HepG2 (cell line): ENCODE data around the gene MADCAM1. TPM values are rescaled to one million over a fixed set of nuclear protein-coding genes. Genes with fewer than 3 reads are reported as not detected.

Source experiments
- ATF4 ChIP-seq, 2 experiments: fragments of 450-650 bp in 1 of 2; sonication (generic) in 1 of 2; formaldehyde crosslinking; IDR thresholded peaks; 2 replicates each; pipeline versions ENCODE4 v1.5.0 to v1.8.0; 2020 to 2022; ENCODE audit warnings: mild to moderate bottlenecking in 1 of 2, missing genetic modification reagents in 1 of 2
- CC2D1A ChIP-seq: sonication (generic); formaldehyde crosslinking; IDR thresholded peaks from 2 replicates; pipeline ENCODE4 v1.8.1; 2023; ENCODE audit warnings: mild to moderate bottlenecking, missing genetic modification reagents
- CREB3 ChIP-seq: sonication (generic); formaldehyde crosslinking; IDR thresholded peaks from 2 replicates; pipeline ENCODE4 v1.5.0; 2020; ENCODE audit warnings: missing genetic modification reagents
- CREM ChIP-seq, 2 experiments: sonication (generic) in 1 of 2; formaldehyde crosslinking in 1 of 2; IDR thresholded peaks; 2 replicates each; pipeline versions ENCODE4 v1.4.0 to v1.6.1; 2016 to 2020; ENCODE audit warnings: antibody characterized with exemption in 1 of 2, mild to moderate bottlenecking in 1 of 2, missing genetic modification reagents in 1 of 2
- DRAP1 ChIP-seq: IDR thresholded peaks from 2 replicates; pipeline ENCODE4 v1.6.1; 2016; ENCODE audit warnings: missing genetic modification reagents, missing compliant biosample characterization
- EP300 ChIP-seq, 3 experiments: sonication (generic) in 1 of 3; formaldehyde crosslinking in 1 of 3; IDR thresholded peaks; 2 replicates each; pipeline versions ENCODE4 v1.5.1 to v1.6.1; 2011 to 2020; ENCODE audit warnings: low read depth in 2 of 3, low read length in 2 of 3, borderline replicate concordance in 1 of 3, improper control_type of control experiment in 1 of 3, mild to moderate bottlenecking in 1 of 3, missing genetic modification reagents in 1 of 3, moderate library complexity in 1 of 3
- GABPA ChIP-seq, 2 experiments: IDR thresholded peaks; 2 replicates each; pipeline ENCODE4 v1.6.1; 2011 to 2016; ENCODE audit warnings: low read depth in 2 of 2, low read length in 1 of 2, missing biosample characterization in 1 of 2, missing genetic modification characterization in 1 of 2
- HDAC1 ChIP-seq: sonication (generic); formaldehyde crosslinking; IDR thresholded peaks from 2 replicates; pipeline ENCODE4 v1.5.1; 2020; ENCODE audit warnings: mild to moderate bottlenecking, missing genetic modification reagents
- HDAC2 ChIP-seq: sonication (generic); formaldehyde crosslinking; IDR thresholded peaks from 2 replicates; pipeline ENCODE4 v1.4.0; 2020; ENCODE audit warnings: missing genetic modification reagents
- HOXA5 ChIP-seq: sonication (generic); formaldehyde crosslinking; IDR thresholded peaks from 2 replicates; pipeline ENCODE4 v1.4.0; 2020; ENCODE audit warnings: missing genetic modification reagents
- HOXD1 ChIP-seq: sonication (generic); formaldehyde crosslinking; IDR thresholded peaks from 2 replicates; pipeline ENCODE4 v1.5.0; 2020; ENCODE audit warnings: missing genetic modification reagents
- MXD1 ChIP-seq: sonication (generic); formaldehyde crosslinking; IDR thresholded peaks from 2 replicates; pipeline ENCODE4 v1.4.0; 2020; ENCODE audit warnings: mild to moderate bottlenecking, missing genetic modification reagents
- NFKB2 ChIP-seq: sonication (generic); formaldehyde crosslinking; IDR thresholded peaks from 2 replicates; pipeline ENCODE4 v1.4.0; 2020; ENCODE audit warnings: missing genetic modification reagents, borderline replicate concordance
- NPAS2 ChIP-seq: sonication (generic); formaldehyde crosslinking; IDR thresholded peaks from 2 replicates; pipeline ENCODE4 v1.8.0; 2022; ENCODE audit warnings: mild to moderate bottlenecking, missing genetic modification reagents, borderline replicate concordance
- PCBP1 ChIP-seq: fragments of 200-400 bp; formaldehyde crosslinking; IDR thresholded peaks from 2 replicates; pipeline ENCODE4 v1.6.1; 2017; ENCODE audit warnings: mild to moderate bottlenecking, low read depth, low read length, borderline replicate concordance
- PTBP1 ChIP-seq: fragments of 200-400 bp; formaldehyde crosslinking; IDR thresholded peaks from 2 replicates; pipeline ENCODE4 v1.6.1; 2018; ENCODE audit warnings: low read length, low read depth; ENCODE audit not compliant: poor library complexity, severe bottlenecking
- RAD51 ChIP-seq: fragments of 450-650 bp; IDR thresholded peaks from 2 replicates; pipeline ENCODE4 v1.6.1; 2016; ENCODE audit warnings: borderline replicate concordance
- SATB2 ChIP-seq: sonication (generic); formaldehyde crosslinking; IDR thresholded peaks from 2 replicates; pipeline ENCODE4 v1.5.0; 2020; ENCODE audit warnings: missing genetic modification reagents
- SMC3 ChIP-seq: IDR thresholded peaks from 2 replicates; pipeline ENCODE4 v1.6.1; 2011; ENCODE audit warnings: low read length, improper control_type of control experiment
- STAG1 ChIP-seq: sonication (generic); formaldehyde crosslinking; IDR thresholded peaks from 2 replicates; pipeline ENCODE4 v1.4.0; 2020; ENCODE audit warnings: missing genetic modification reagents
- THAP11 ChIP-seq: IDR thresholded peaks from 2 replicates; pipeline ENCODE4 v1.6.1; 2016; ENCODE audit warnings: missing biosample characterization, missing genetic modification reagents
- ZBTB20 ChIP-seq: sonication (generic); formaldehyde crosslinking; IDR thresholded peaks from 2 replicates; pipeline ENCODE4 v1.8.1; 2023; ENCODE audit warnings: missing genetic modification reagents, low read depth, mild to moderate bottlenecking, borderline replicate concordance
- ZFP41 ChIP-seq: sonication (generic); formaldehyde crosslinking; IDR thresholded peaks from 2 replicates; pipeline ENCODE4 v1.4.0; 2020; ENCODE audit warnings: mild to moderate bottlenecking, missing genetic modification reagents, borderline replicate concordance
- ZKSCAN5 ChIP-seq: sonication (generic); formaldehyde crosslinking; IDR thresholded peaks from 2 replicates; pipeline ENCODE4 v1.5.1; 2020; ENCODE audit warnings: mild to moderate bottlenecking, missing genetic modification reagents
- ZNF24 ChIP-seq: fragments of 450-650 bp; IDR thresholded peaks from 2 replicates; pipeline ENCODE4 v1.6.1; 2017; ENCODE audit warnings: antibody characterized with exemption, mild to moderate bottlenecking
- ZNF317 ChIP-seq: sonication (generic); formaldehyde crosslinking; IDR thresholded peaks from 2 replicates; pipeline ENCODE4 v1.5.0; 2020; ENCODE audit warnings: mild to moderate bottlenecking, missing genetic modification reagents
- ZNF598 ChIP-seq: sonication (generic); formaldehyde crosslinking; IDR thresholded peaks from 2 replicates; pipeline ENCODE4 v1.5.1; 2020; ENCODE audit warnings: mild to moderate bottlenecking, missing genetic modification reagents, borderline replicate concordance
- polyA plus RNA-seq, 8 experiments: library from polyadenylated mRNA; depleted of rRNA in 3 of 8; stranded (reverse) in 7 of 8; unstranded in 1 of 8; fragments of >200 nt; fragmentation: Illumina TruSeq in 4 of 8; extraction: Trizol in 4 of 8; gene quantifications; 2 replicates each; pipeline versions ENCODE4 v1.2.1 to v1.2.3, GENCODE V29; 2011 to 2016; ENCODE audit warnings: low read depth in 4 of 8, missing spikeins in 1 of 8, mixed read lengths in 1 of 8; ENCODE audit not compliant: insufficient read depth in 1 of 8
- total RNA-seq, 5 experiments: library from RNA; depleted of rRNA; stranded (reverse); fragments of >200 nt; fragmentation: Illumina TruSeq; extraction: Trizol; gene quantifications; 2 replicates each; pipeline ENCODE4 v1.2.3, GENCODE V29; 2016; ENCODE audit warnings: low read depth in 1 of 5

The MADCAM1 gene
- total and polyA plus RNA-seq, 2 of the 13 experiments (the other 11 are each of a cell fraction or from before 2014, with no cell fraction given) = 0.29 to 0.33 TPM

GRCh38 chr19:532561-533363, 36.5 kb downstream of the MADCAM1 start (continued):
- TF ChIP-seq NFKB2 (CRISPR knock-in tag) = 0 out of 2 replicates have a peak, but pooled peaks have one; percentile 68
- TF ChIP-seq RAD51 = no peak
- 0 out of 2 replicates have a peak, but pooled peaks have one; percentile 50 for TF ChIP-seq SATB2 (CRISPR knock-in tag)
- TF ChIP-seq CC2D1A = no peak
- peak; percentile 36; the same call in 1 of the 2 replicates for TF ChIP-seq HDAC1
- TF ChIP-seq CREM (IDR thresholded peaks at IDR 0.05) = peak; percentile 70
- TF ChIP-seq CREM (CRISPR knock-in tag; IDR thresholded peaks at IDR 0.05) = no peak
- TF ChIP-seq PCBP1 = no peak
- TF ChIP-seq HOXA5 (CRISPR knock-in tag) = peak; percentile 24; the same call in 1 of the 2 replicates
- TF ChIP-seq THAP11 (CRISPR knock-in tag) = peak; percentile 37
- TF ChIP-seq ZNF598 = 0 out of 2 replicates have a peak, but pooled peaks have one; percentile 48
- no peak for TF ChIP-seq GABPA (IDR thresholded peaks at IDR 0.05; ENCODE audit: low read depth, low read length)
- TF ChIP-seq GABPA (CRISPR knock-in tag; IDR thresholded peaks at IDR 0.05; ENCODE audit: low read depth) = peak; percentile 66
- no peak for TF ChIP-seq ZFP41 (CRISPR knock-in tag)
- TF ChIP-seq EP300 (IDR thresholded peaks at IDR 0.05; ENCODE audit: low read depth in 2 of 2, low read length in 2 of 2) = peak in 1 of 2 experiments; percentile 20; a peak in 1 of 4 replicates
- TF ChIP-seq EP300 (CRISPR knock-in tag; IDR thresholded peaks at IDR 0.05; ENCODE audit: borderline replicate concordance) = no peak
- TF ChIP-seq ZNF24 = no peak
- TF ChIP-seq HDAC2 (CRISPR knock-in tag) = 0 out of 2 replicates have a peak, but pooled peaks have one; percentile 32
- no peak for TF ChIP-seq ZKSCAN5 (CRISPR knock-in tag)
- peak; percentile 28 for TF ChIP-seq STAG1
- no peak for TF ChIP-seq DRAP1 (CRISPR knock-in tag)
- TF ChIP-seq NPAS2 (CRISPR knock-in tag) = no peak
- no peak for TF ChIP-seq ZNF317
- peak; percentile 47; the same call in 1 of the 2 replicates for TF ChIP-seq SMC3
- no peak for TF ChIP-seq ATF4 (CRISPR knock-in tag; IDR thresholded peaks at IDR 0.05)
- 0 out of 2 replicates have a peak, but pooled peaks have one; percentile 5 for TF ChIP-seq HOXD1 (CRISPR knock-in tag)
- 0 out of 2 replicates have a peak, but pooled peaks have one; percentile 35 for TF ChIP-seq MXD1
- TF ChIP-seq ZBTB20 (CRISPR knock-in tag) = peak; percentile 77; the same call in 1 of the 2 replicates
- TF ChIP-seq CREB3 (CRISPR knock-in tag) = peak; percentile 73; the same call in 1 of the 2 replicates
- no peak for TF ChIP-seq PTBP1
